Bronchial epithelial cell (primary cell): ENCODE data around the gene TNRC18. TPM values are rescaled to one million over a fixed set of nuclear protein-coding genes. Genes with fewer than 3 reads are reported as not detected.

Experiments
- DNase-seq: peaks from one replicate; pipeline ENCODE4 v3.0.0-alpha.2; 2010; ENCODE audit warnings: low read depth
- FAIRE-seq: peaks from 2 replicates; lab custom pipeline; 2011; peaks lifted over from hg19 to GRCh38; lab: Jason Lieb, UNC
- H3K27me3 ChIP-seq: 2 replicates; pipeline ENCODE4 v1.5.1; 2011; ENCODE audit warnings: low read length; ENCODE audit not compliant: control insufficient read depth, insufficient read depth
- H3K36me3 ChIP-seq: 2 replicates; pipeline ENCODE4 v1.5.1; 2011; ENCODE audit warnings: low read length; ENCODE audit not compliant: control insufficient read depth, insufficient read depth
- H3K4me3 ChIP-seq: 2 replicates; pipeline ENCODE4 v1.5.1; 2011; ENCODE audit warnings: mild to moderate bottlenecking, low read depth, low read length, control low read depth
- total RNA-seq: library from RNA; depleted of rRNA; stranded (reverse); fragments of >200 nt; gene quantifications from 2 replicates; pipeline ENCODE4 v1.2.1, GENCODE V29; 2014
- TF ChIP-seq, protein P1 (sequence below): IDR thresholded peaks from 2 replicates; pipeline ENCODE4 v1.5.1; 2011; ENCODE audit warnings: mild to moderate bottlenecking, moderate library complexity, low read length, control low read depth, inconsistent platforms; ENCODE audit not compliant: insufficient read depth, severe bottlenecking

TNRC18 gene
- total RNA-seq, 1 donor from 2014 or later, result 29.0 TPM

DNA sequence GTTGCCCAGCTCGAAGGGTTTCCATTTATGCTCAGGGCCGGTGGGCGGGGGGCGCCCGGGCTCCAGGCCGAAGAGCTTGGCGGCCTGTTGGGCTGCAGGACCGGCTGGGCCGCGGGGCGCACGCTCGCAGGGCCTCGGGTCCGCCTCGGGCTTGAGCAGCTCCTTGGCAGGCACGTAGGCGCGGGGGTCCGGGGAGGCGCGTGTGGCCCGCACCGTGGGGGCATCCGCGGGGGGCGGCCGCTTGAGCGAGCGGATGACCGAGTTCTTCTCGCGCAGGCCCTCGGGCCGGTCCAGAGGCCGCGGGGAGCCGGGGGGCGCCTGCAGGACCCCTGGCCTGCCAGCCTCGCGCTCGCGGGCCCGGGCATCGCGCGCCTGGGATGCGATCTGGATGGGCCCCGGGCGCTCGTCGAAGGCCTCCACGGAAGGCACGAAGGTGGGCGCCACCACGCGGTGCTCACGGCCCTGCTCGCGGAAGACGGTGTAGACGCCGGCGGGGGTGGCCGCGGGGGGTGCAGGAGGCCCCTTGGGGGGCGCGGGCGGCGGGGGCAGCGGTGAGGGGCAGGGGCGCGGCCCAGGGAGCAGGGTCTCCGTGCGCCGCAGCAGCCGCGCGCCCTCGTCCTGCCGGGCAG lies 35.2 kb downstream of the TNRC18 start:
- FAIRE-seq (no peak), DNase-seq (no peak)
- Histone ChIP-seq H3K4me3 (no peak overlapping the region), H3K27me3 (no peaks in the 10 kb centered on the region), H3K36me3 (peaks cover 34% of the 10 kb centered on the region)
- TF ChIP-seq, protein P1, sequence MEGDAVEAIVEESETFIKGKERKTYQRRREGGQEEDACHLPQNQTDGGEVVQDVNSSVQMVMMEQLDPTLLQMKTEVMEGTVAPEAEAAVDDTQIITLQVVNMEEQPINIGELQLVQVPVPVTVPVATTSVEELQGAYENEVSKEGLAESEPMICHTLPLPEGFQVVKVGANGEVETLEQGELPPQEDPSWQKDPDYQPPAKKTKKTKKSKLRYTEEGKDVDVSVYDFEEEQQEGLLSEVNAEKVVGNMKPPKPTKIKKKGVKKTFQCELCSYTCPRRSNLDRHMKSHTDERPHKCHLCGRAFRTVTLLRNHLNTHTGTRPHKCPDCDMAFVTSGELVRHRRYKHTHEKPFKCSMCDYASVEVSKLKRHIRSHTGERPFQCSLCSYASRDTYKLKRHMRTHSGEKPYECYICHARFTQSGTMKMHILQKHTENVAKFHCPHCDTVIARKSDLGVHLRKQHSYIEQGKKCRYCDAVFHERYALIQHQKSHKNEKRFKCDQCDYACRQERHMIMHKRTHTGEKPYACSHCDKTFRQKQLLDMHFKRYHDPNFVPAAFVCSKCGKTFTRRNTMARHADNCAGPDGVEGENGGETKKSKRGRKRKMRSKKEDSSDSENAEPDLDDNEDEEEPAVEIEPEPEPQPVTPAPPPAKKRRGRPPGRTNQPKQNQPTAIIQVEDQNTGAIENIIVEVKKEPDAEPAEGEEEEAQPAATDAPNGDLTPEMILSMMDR, result no peak

DNA sequence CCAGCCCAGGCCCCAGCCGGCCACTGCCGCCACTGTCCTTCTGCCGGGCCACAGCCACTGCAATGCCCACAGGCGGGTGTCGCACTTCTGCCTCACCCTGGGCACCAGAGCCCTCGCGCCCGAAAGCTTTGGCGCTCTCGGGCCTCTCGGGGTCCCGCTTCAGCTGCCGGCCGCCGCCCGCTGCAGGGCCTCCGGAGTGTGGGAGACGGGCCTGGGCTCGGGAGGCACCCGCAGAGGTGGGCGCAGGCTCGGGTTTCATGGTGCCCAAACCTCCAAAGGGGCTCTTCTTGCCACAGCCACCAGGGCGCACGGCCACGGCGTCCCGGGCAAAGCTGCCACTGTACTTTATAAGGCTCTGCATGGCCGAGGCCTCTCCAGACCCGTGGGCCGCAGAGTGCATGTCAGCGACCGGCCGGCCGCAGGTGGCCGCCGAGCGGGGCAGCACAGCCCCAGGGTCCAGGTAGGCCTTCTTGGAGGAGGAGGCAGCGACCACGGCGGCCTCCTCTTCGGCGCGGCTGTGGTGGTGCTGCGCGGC lies 35.9 kb downstream of the TNRC18 start:
- H3K36me3 ChIP-seq, result peaks cover 32% of the 10 kb centered on the region
- DNase-seq, result no peak
- TF ChIP-seq, protein P1, result no peak
- H3K4me3 ChIP-seq, result no peak overlapping the region
- FAIRE-seq, result no peak
- no peaks in the 10 kb centered on the region for H3K27me3 ChIP-seq

DNA sequence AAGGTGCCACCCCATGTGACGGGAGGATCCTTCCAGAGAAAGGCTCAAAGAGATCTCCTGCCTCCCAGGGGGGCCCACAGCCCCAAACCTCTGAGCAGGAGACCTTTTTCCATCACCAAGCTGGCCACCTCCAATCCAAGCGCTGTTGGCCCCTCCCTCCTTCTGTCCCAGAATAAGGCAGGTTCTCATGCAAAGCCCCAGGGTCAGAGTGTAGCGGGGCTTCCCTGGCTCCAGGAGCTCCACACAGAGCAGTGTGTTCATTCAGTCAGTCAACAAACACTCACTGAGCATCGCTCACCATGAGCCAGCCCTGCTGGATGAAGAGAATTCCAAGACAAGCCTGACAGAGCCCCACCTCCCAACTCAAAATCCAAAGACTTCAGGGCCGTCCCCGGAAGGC lies 39.0 kb downstream of the TNRC18 start:
- no peak for FAIRE-seq
- TF ChIP-seq, protein P1, result no peak
- Histone ChIP-seq H3K36me3 (peaks cover 21% of the 10 kb centered on the region), H3K4me3 (no peak overlapping the region), H3K27me3 (no peaks in the 10 kb centered on the region)
- no peak for DNase-seq

DNA sequence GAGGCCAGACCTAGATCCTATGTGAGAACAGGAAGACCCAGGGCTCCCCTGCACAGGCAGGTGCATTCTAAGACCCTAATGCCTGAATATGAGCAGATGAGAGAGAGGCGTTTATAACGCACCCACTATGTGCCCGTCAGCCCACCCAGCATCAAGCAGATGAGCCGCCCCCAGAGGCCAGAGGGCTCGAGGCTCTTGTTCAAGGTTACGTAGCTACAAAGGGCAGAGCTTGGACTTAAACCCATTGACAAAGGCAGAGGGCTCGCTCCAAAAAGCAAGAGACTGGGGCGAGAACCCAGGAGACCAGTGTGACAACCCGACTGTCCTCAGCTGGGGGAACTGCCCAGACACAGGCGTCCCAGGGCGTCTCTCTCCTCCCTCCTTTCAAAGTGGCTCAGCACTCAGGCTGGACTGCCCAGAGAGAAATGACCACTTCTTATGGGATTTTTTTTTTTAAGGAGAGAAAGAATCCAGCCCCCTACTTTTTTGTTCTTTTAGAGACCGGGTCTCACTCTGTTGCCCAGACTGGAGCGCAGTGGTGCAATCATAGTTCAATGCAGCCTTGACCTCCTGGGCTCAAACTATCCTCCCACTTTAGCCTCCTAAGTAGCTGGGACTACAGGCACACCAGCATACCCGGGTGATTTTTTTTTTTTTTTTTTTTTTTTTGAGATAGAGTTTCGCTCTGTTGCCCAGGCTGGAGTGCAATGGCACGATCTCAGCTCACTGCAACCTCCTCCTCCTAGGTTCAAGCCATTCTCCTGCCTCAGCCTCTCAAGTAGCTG lies 40.1 kb downstream of the TNRC18 start:
- no peaks in the 10 kb centered on the region for H3K27me3 ChIP-seq
- DNase-seq (no peak), FAIRE-seq (no peak)
- H3K4me3 ChIP-seq, result no peak overlapping the region
- TF ChIP-seq, protein P1, result no peak
- H3K36me3 ChIP-seq, result peaks cover 20% of the 10 kb centered on the region

DNA sequence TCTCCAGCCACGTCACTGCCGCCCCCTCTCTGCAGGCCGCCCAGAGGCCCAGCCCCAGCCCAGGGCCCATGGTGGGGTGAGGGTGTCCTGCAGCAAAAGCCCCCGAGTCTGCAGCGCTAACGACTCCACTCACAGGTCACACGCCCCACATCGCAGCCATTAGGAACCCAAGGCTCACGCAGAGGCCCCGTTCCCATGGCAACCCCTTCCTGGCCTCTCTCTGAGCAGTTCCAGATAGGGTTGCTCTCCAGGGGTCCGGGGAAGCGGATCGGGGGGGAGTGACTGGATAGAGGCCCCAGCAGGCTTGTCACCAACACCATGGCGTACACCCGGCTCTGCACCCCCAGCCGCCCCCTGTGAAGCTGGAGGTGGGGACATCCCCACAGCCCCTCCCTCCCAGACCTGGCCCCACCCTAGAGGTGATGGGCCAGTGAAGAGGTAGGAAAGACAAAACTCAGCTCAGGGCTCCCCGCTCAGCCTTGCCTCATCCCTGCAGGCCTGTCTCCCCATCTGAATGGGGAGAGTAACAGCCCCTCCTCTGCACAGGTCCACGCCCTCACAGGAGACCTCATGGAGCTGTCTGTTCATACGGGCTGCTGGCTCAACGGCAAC lies 41.2 kb downstream of the TNRC18 start:
- no peak for FAIRE-seq
- no peak for DNase-seq
- Histone ChIP-seq H3K36me3 (peaks cover 18% of the 10 kb centered on the region), H3K4me3 (no peak overlapping the region), H3K27me3 (no peaks in the 10 kb centered on the region)
- TF ChIP-seq, protein P1, result no peak
